Endothelial cell of umbilical vein (primary cell): ENCODE data around the gene SAMD4A. TPM values are rescaled to one million over a fixed set of nuclear protein-coding genes. Genes with fewer than 3 reads are reported as not detected.

Experiments
- BruUV-seq: library from RNA; stranded (reverse); fragments of 400-500 nt; replicated peaks from 2 replicates; lab custom pipeline; 2021; lab: Mats Ljungman, UMichigan
- CTCF ChIA-PET: fragments of 300-600, 350-600 bp; sonication (Branson Sonifier 250); formaldehyde crosslinking; loops from one replicate; lab custom pipeline; 2021; ENCODE audit warnings: antibody characterized with exemption, inconsistent platforms; lab: Charles Lee
- POLR2A ChIA-PET: fragments of 300-600, 350-600 bp; sonication (Branson Sonifier 250); formaldehyde crosslinking; loops from one replicate; lab custom pipeline; 2021; ENCODE audit warnings: antibody characterized with exemption, inconsistent platforms; lab: Charles Lee
- DNase-seq: peaks from one replicate; pipeline ENCODE4 v3.0.0-alpha.2; 2011; ENCODE audit warnings: low read depth, low spot score
- FAIRE-seq: peaks from 2 replicates; lab custom pipeline; 2011; peaks lifted over from hg19 to GRCh38; lab: Jason Lieb, UNC
- H2AFZ ChIP-seq: 2 replicates; pipeline ENCODE4 v1.6.0; 2012; ENCODE audit warnings: low read depth, low read length, control low read depth, inconsistent platforms
- H3K27ac ChIP-seq: 2 replicates; pipeline ENCODE4 v1.5.1; 2011; ENCODE audit warnings: low read depth, mild to moderate bottlenecking, control low read depth, low read length, moderate library complexity; ENCODE audit not compliant: insufficient read depth
- H3K27me3 ChIP-seq, 2 experiments: 2 replicates each; pipeline versions ENCODE4 v1.6.0 to v1.6.1; 2011; ENCODE audit warnings: low read length in 2 of 2, mixed read lengths in 1 of 2; ENCODE audit not compliant: control insufficient read depth in 2 of 2, insufficient read depth in 2 of 2
- H3K36me3 ChIP-seq, 2 experiments: 2 replicates in 1 of 2; 3 replicates in 1 of 2; pipeline ENCODE4 v1.5.1; 2011; ENCODE audit warnings: low read length in 2 of 2, mild to moderate bottlenecking in 1 of 2, moderate library complexity in 1 of 2; ENCODE audit not compliant: control insufficient read depth in 2 of 2, insufficient read depth in 2 of 2; ENCODE audit errors: extremely low read depth in 1 of 2
- H3K4me1 ChIP-seq: 3 replicates; pipeline ENCODE4 v1.5.1; 2011; ENCODE audit warnings: mild to moderate bottlenecking, low read length; ENCODE audit not compliant: control insufficient read depth, insufficient read depth; ENCODE audit errors: extremely low read depth
- H3K4me2 ChIP-seq: 2 replicates; pipeline ENCODE4 v1.6.1; 2011; ENCODE audit warnings: low read length, control low read depth, mixed read lengths; ENCODE audit not compliant: insufficient read depth
- H3K4me3 ChIP-seq, 3 experiments: fragments of 200-600 bp in 1 of 3; sonication (generic), shearing (Covaris generic) in 1 of 3; replicated peaks in 1 of 3; 2 replicates each; pipeline ENCODE4 v1.5.1; 2011 to 2016; ENCODE audit warnings: control low read depth in 3 of 3, low read length in 3 of 3, mild to moderate bottlenecking in 2 of 3, inconsistent platforms in 1 of 3, low read depth in 1 of 3, moderate library complexity in 1 of 3; ENCODE audit not compliant: insufficient read depth in 1 of 3
- H3K79me2 ChIP-seq: 2 replicates; pipeline ENCODE4 v1.6.0; 2012; ENCODE audit warnings: low read length, inconsistent platforms; ENCODE audit not compliant: control insufficient read depth, insufficient read depth
- H3K9ac ChIP-seq: replicated peaks from 2 replicates; pipeline ENCODE3; 2011; ENCODE audit warnings: low read length, control low read depth; ENCODE audit not compliant: insufficient read depth; ENCODE audit errors: extremely low read depth
- H3K9me1 ChIP-seq: replicated peaks from 3 replicates; pipeline ENCODE4 v1.6.0; 2011; ENCODE audit warnings: mild to moderate bottlenecking, low read length; ENCODE audit not compliant: control insufficient read depth, insufficient read depth; ENCODE audit errors: extremely low read depth
- H3K9me3 ChIP-seq: replicated peaks from 2 replicates; pipeline ENCODE4 v1.5.1; 2012; ENCODE audit warnings: low read length, inconsistent platforms; ENCODE audit not compliant: control insufficient read depth, insufficient read depth
- H4K20me1 ChIP-seq: replicated peaks from 2 replicates; pipeline ENCODE3; 2011; ENCODE audit warnings: mild to moderate bottlenecking, low read length; ENCODE audit not compliant: control insufficient read depth, insufficient read depth; ENCODE audit errors: extremely low read depth
- CTCF ChIP-seq, 2 donors: IDR thresholded peaks; 1 replicate in 1 of 2; 2 replicates in 1 of 2; pipeline ENCODE4 v1.5.1; 2011; ENCODE audit warnings: low read length in 2 of 2, mild to moderate bottlenecking in 2 of 2, moderate library complexity in 2 of 2, control low read depth in 1 of 2, inconsistent platforms in 1 of 2, low read depth in 1 of 2; ENCODE audit not compliant: insufficient read depth in 1 of 2; ENCODE audit errors: extremely low read depth in 1 of 2
- EZH2 ChIP-seq: IDR thresholded peaks from 2 replicates; pipeline ENCODE4 v1.6.1; 2012; ENCODE audit warnings: borderline replicate concordance, low read depth, mild to moderate bottlenecking, moderate library complexity, low read length, inconsistent platforms; ENCODE audit not compliant: severe bottlenecking
- FOS ChIP-seq: IDR thresholded peaks from 2 replicates; pipeline ENCODE4 v1.6.1; 2011; ENCODE audit warnings: mild to moderate bottlenecking, low read length, moderate library complexity, borderline replicate concordance; ENCODE audit not compliant: insufficient read depth
- GATA2 ChIP-seq: IDR thresholded peaks from 2 replicates; pipeline ENCODE4 v1.7.0; 2011; ENCODE audit warnings: low read depth, mild to moderate bottlenecking, moderate library complexity, mixed read lengths, low read length; ENCODE audit not compliant: insufficient read length, insufficient read depth
- JUN ChIP-seq: IDR thresholded peaks from 2 replicates; pipeline ENCODE4 v1.6.1; 2011; ENCODE audit warnings: borderline replicate concordance, low read depth; ENCODE audit not compliant: insufficient read length, insufficient read depth
- MAX ChIP-seq: IDR thresholded peaks from 2 replicates; pipeline ENCODE4 v1.6.1; 2011; ENCODE audit not compliant: insufficient read depth, insufficient read length
- MYC ChIP-seq: IDR thresholded peaks from one replicate; pipeline ENCODE4 v1.6.1; 2011; ENCODE audit warnings: mild to moderate bottlenecking, low read depth, low read length
- POLR2A ChIP-seq: IDR thresholded peaks from 2 replicates; pipeline ENCODE4 v1.6.1; 2012; ENCODE audit warnings: low read depth, mild to moderate bottlenecking, control low read depth, low read length
- POLR2AphosphoS5 ChIP-seq: IDR thresholded peaks from 2 replicates; pipeline ENCODE4 v1.6.1; 2012; ENCODE audit warnings: low read depth, mild to moderate bottlenecking, control low read depth, low read length, moderate library complexity; ENCODE audit not compliant: insufficient read depth
- dilution Hi-C: fragments of 300-500 bp; cut with MboI; formaldehyde crosslinking; loops from one replicate; pipeline ENCODE4 v1.15.0; 2019; ENCODE audit warnings: low sequenced_read_pairs; ENCODE audit not compliant: extremely low pct_ligation_motif_present
- intact Hi-C: fragments of 100-400 bp; cut with micrococcal nuclease; formaldehyde crosslinking; loops from one replicate; pipeline ENCODE4 v1.10.0; 2022
- polyA plus RNA-seq, 4 experiments: library from polyadenylated mRNA; depleted of rRNA in 3 of 4; stranded (reverse) in 3 of 4; unstranded in 1 of 4; fragments of >200 nt; gene quantifications; 2 replicates each; pipeline versions ENCODE4 v1.2.1 to v1.2.3, GENCODE V29; 2011 to 2012; ENCODE audit warnings: missing spikeins in 1 of 4
- total RNA-seq: library from RNA; stranded (reverse); gene quantifications from 2 replicates; pipeline ENCODE4 v1.2.3, GENCODE V29; 2021

Gene SAMD4A
- total and polyA plus RNA-seq, 2 donors (not counting 3 experiments of a cell fraction or from before 2014, with no cell fraction given), result 37.7 to 95.3 TPM

GRCh38 chr14:54743382-54743781 lies 176.5 kb downstream of the SAMD4A start:
- H2AFZ ChIP-seq, result no peak overlapping the region
- no peaks in the 10 kb centered on the region for H3K27me3 ChIP-seq
- H3K27ac ChIP-seq, result no peak overlapping the region
- H4K20me1 ChIP-seq, result no peaks in the 10 kb centered on the region
- no peak for DNase-seq
- H3K9ac ChIP-seq, result no peak overlapping the region
- no TSS peak for BruUV-seq
- peaks cover 11% of the 10 kb centered on the region for H3K4me1 ChIP-seq
- H3K9me3 ChIP-seq, result no peaks in the 10 kb centered on the region
- H3K36me3 ChIP-seq, result peaks cover 2% of the 10 kb centered on the region in 2 experiments
- no peak for TF ChIP-seq MYC
- TF ChIP-seq POLR2AphosphoS5, result no peak
- no peak for TF ChIP-seq GATA2
- TF ChIP-seq MAX, result no peak
- no peak for TF ChIP-seq FOS
- TF ChIP-seq CTCF (IDR thresholded peaks at IDR 0.05; ENCODE audit: extremely low read depth in 1 of 2, insufficient read depth in 1 of 2, low read depth in 1 of 2, low read length in 2 of 2), result no peak
- TF ChIP-seq JUN, result no peak
- TF ChIP-seq EZH2, result no peak
- no peak for TF ChIP-seq POLR2A
- FAIRE-seq, result no peak
- ChIA-PET CTCF (no interaction called here), POLR2A (no interaction called here)
- peaks cover 16% of the 10 kb centered on the region for H3K79me2 ChIP-seq
- dilution Hi-C loops (no loop called here), intact Hi-C loops (no loop called here)
- H3K9me1 ChIP-seq, result no peaks in the 10 kb centered on the region
- H3K4me3 ChIP-seq, result no peak overlapping the region
- H3K4me2 ChIP-seq, result no peak overlapping the region
